Activated naive CD4-positive, alpha-beta T cell treated with anti-CD3 and anti-CD28 coated beads, Interleukin-2, amount 10 ng/mL, durations not matched to agents 7 days and 5 days (primary cell): ENCODE data around the gene CMSS1.

Source experiments
- CTCF ChIA-PET: fragments of 350-600 bp; sonication (Branson Sonifier 250); formaldehyde crosslinking; loops from one replicate; lab custom pipeline; 2021; ENCODE audit warnings: antibody characterized with exemption; lab: Charles Lee
- DNase-seq: peaks from one replicate; pipeline ENCODE4 v3.0.0-alpha.2; 2020
- H3K27ac Mint-ChIP-seq: one replicate; pipeline ENCODE4 v1.8.0; 2021; ENCODE audit warnings: mild to moderate bottlenecking, moderate library complexity, mixed read lengths
- H3K27me3 Mint-ChIP-seq: one replicate; pipeline ENCODE4 v1.8.0; 2021; ENCODE audit warnings: mild to moderate bottlenecking, mixed read lengths
- H3K36me3 Mint-ChIP-seq: one replicate; pipeline ENCODE4 v1.8.0; 2021; ENCODE audit warnings: mixed read lengths
- H3K4me1 Mint-ChIP-seq: one replicate; pipeline ENCODE4 v1.8.0; 2021; ENCODE audit warnings: mixed read lengths
- H3K4me3 Mint-ChIP-seq: one replicate; pipeline ENCODE4 v1.8.0; 2021; ENCODE audit warnings: mild to moderate bottlenecking, moderate library complexity, mixed read lengths
- H3K9me3 Mint-ChIP-seq: one replicate; pipeline ENCODE4 v1.8.0; 2021; ENCODE audit warnings: mixed read lengths

Gene CMSS1

DNA sequence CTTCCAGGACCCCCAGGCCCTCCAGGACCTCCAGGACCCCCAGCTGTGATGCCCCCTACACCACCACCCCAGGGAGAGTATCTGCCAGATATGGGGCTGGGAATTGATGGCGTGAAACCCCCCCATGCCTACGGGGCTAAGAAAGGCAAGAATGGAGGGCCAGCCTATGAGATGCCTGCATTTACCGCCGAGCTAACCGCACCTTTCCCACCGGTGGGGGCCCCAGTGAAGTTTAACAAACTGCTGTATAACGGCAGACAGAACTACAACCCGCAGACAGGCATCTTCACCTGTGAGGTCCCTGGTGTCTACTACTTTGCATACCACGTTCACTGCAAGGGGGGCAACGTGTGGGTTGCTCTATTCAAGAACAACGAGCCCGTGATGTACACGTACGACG, 22.1 kb upstream of the CMSS1 start:
- H3K4me3 Mint-ChIP-seq: no peak overlapping the region
- CTCF ChIA-PET: no interaction called here
- H3K27me3 Mint-ChIP-seq: peaks cover 2% of the 10 kb centered on the region
- no peaks in the 10 kb centered on the region for H3K36me3 Mint-ChIP-seq
- H3K4me1 Mint-ChIP-seq: no peaks in the 10 kb centered on the region
- no peak for DNase-seq
- H3K27ac Mint-ChIP-seq: no peak overlapping the region
- H3K9me3 Mint-ChIP-seq: no peaks in the 10 kb centered on the region

DNA sequence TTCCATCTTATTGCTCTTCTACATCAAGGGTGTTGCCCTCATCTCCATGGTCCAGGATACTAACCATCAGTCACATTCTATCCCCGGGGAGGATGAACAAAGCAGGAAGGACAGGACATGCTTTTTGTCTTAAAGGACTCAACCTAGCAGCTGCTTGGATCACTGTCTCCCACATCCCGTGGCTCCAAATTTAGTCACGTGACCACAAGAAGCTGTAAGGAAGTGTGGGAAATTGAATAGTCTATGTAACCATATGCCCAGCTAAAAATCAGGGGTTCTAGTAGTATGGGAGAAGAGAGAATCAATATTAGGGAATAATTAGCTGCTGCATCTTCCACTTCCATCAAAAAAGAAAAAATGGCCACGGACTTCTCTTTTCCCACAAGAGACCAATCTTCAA, 18.2 kb upstream of the CMSS1 start:
- Mint-ChIP-seq H3K4me3 (no peak overlapping the region), H3K4me1 (no peaks in the 10 kb centered on the region), H3K27ac (no peak overlapping the region), H3K27me3 (no peaks in the 10 kb centered on the region), H3K36me3 (no peaks in the 10 kb centered on the region), H3K9me3 (peaks cover 5% of the 10 kb centered on the region)
- CTCF ChIA-PET: no interaction called here
- no peak for DNase-seq

DNA sequence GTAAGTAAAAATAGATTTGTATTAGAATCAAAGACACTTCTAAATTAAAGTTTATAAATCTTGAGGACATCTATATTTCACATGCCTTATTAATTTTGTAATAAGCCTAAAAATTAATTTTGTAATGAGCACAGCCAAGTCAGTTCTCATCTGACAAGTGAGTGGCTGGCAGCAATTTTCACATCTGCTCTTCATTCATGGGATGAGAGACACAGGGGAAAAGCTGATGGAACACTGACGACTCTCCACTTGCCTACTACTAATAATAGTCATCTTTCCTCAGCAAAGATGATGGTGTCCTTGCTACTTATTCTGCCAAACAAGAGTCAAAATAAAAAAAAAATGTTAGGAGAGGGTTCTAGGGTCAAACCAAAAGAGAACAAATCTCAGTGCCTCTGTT, 14.4 kb upstream of the CMSS1 start:
- Mint-ChIP-seq H3K27me3 (peaks cover 2% of the 10 kb centered on the region), H3K4me3 (no peak overlapping the region), H3K4me1 (no peaks in the 10 kb centered on the region), H3K9me3 (peaks cover 12% of the 10 kb centered on the region), H3K36me3 (peaks cover 3% of the 10 kb centered on the region), H3K27ac (no peak overlapping the region)
- CTCF ChIA-PET: no interaction called here
- DNase-seq: no peak

DNA sequence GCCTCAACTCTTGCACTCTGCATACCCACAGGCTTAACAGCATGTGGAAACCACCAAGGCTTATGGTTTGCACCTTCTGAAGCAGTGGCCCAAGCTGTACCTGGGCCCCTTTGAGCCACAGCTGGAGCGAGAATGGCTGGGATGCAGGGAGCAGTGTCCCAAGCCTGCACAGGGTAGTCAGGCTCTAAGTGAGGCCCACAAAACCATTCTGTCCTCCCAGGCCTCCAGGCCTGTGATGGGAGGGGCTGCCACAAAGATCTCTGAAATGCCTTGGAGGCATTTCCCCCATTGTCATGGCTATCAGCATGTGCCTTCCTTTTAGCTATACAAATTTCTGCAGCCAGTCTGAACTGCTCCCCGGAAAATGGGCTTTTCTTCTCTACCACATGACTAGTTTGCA, 12.5 kb upstream of the CMSS1 start:
- Mint-ChIP-seq H3K27me3 (peaks cover 4% of the 10 kb centered on the region), H3K36me3 (peaks cover 3% of the 10 kb centered on the region), H3K27ac (no peak overlapping the region), H3K4me3 (no peak overlapping the region), H3K9me3 (peaks cover 12% of the 10 kb centered on the region), H3K4me1 (no peaks in the 10 kb centered on the region)
- no peak for DNase-seq
- CTCF ChIA-PET: no interaction called here

DNA sequence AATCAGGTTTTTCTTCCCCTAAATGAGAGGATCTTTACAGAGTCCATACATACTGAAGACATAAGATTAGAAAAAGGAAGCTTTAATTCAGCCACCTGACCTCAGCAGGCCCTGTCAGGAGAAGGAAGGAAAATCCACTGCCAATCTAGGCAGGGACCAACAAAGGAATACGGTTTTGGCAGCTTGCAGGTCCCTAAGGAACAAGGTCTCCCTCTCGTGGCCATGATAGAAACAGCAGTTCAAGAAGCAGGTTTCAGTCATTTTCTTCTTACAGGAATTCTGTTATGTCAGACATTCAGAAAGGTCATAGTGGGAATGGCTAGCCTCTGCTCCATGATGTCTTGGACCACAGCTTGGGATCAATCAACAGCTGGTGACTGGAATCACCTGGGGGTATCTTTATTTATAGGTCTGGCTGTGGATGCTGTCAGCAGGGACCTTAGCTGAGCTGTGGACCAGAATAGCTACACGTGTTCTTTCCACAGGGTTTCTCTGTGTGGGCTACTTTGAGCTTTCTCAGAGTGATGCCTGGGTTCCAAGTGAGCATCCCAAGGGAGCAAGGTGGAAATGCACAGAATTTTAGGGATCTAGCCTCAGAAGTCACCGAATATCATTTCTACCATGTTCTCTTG, 9.4 kb upstream of the CMSS1 start:
- Mint-ChIP-seq H3K36me3 (peaks cover 3% of the 10 kb centered on the region), H3K4me1 (no peaks in the 10 kb centered on the region)

DNA sequence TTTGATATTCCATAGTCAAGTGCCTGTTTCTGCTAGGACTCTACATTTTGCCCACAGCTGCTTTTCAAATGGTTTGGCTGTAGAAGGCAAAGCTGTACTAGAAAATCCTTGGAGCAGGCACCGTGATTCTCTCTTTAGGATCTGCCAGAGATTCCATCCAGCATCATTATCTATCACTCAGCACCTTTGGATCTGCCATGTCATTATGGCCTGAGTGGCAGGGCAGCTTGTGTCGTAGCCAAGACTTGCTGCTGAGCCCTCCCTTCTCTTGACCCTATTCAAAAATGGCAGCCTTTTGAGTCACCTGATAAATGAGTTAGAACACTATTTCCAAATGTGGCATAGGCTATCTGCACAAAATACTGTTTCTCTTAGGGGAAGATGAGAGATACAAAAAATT, 8.1 kb upstream of the CMSS1 start:
- Mint-ChIP-seq H3K4me1 (no peaks in the 10 kb centered on the region), H3K27me3 (peaks cover 11% of the 10 kb centered on the region), H3K4me3 (no peak overlapping the region), H3K9me3 (peaks cover 6% of the 10 kb centered on the region), H3K27ac (no peak overlapping the region), H3K36me3 (peaks cover 3% of the 10 kb centered on the region)
- CTCF ChIA-PET: interaction anchor here (0.7 to 1.3 kb wide), 2 partner anchors 8 to 12 kb away, joined by 3 read pairs; partner anchors contain the start of gene CMSS1
- no peak for DNase-seq

More for the DNA sequence above, 9.4 kb upstream of the CMSS1 start:
- CTCF ChIA-PET: interaction anchor here (0.6 to 1.5 kb wide), 7 partner anchors 9 to 1904 kb away, joined by 3 to 5 read pairs (median 4); partner anchors contain the start of gene CMSS1
- no peak overlapping the region for H3K27ac Mint-ChIP-seq
- H3K27me3 Mint-ChIP-seq: peaks cover 11% of the 10 kb centered on the region
- H3K4me3 Mint-ChIP-seq: no peak overlapping the region
- H3K9me3 Mint-ChIP-seq: peaks cover 12% of the 10 kb centered on the region
- DNase-seq: peak; percentile 47

DNA sequence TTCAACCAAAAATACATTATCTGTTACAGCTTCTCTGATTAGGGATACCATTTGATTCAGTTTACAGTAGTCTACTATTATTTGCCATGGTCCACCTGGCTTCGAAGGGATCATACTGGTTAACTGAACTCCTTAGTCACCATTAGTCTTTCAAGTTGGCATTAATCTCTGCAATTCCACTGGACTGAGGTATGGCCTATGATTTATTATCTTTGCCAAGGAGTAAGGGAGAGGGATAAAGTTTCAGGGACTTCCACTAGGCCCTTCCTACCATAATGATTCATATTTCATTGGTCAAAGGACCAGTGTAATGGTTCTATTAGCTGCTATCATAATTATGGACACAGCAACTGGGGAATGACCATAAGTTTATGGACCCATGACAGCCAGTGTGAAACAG, 7.3 kb upstream of the CMSS1 start:
- CTCF ChIA-PET: interaction anchor here (1.2 kb wide), 1 partner anchor 16 kb away, joined by 3 read pairs; no protein-coding TSS in a partner anchor
- no peak overlapping the region for H3K4me3 Mint-ChIP-seq
- no peak overlapping the region for H3K27ac Mint-ChIP-seq
- DNase-seq: no peak
- peaks cover 11% of the 10 kb centered on the region for H3K27me3 Mint-ChIP-seq
- peaks cover 5% of the 10 kb centered on the region for H3K9me3 Mint-ChIP-seq
- H3K4me1 Mint-ChIP-seq: no peaks in the 10 kb centered on the region
- H3K36me3 Mint-ChIP-seq: peaks cover 2% of the 10 kb centered on the region

DNA sequence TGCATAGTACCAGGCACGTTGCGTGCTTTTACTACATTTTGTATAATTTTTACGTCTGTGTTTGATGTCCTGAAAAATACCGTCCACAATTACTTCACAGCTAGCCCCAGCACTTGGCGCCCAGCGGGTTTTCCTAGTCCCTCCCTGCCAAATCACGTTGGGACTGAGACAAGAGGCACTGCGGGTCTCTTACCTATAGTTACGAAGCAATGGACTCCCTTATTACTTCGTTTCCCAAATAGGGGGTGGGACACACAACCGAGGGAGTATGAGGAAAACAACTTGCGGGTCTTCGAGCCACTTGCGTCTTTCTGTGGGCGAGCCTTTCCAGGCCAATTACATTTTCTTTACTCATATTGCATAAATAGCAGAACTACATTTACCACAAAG, 620 bp upstream of the CMSS1 start:
- Mint-ChIP-seq H3K4me1 (peaks cover 37% of the 10 kb centered on the region), H3K36me3 (no peaks in the 10 kb centered on the region), H3K27ac (peak overlapping the region; percentile 96), H3K4me3 (peak overlapping the region; percentile 92), H3K9me3 (no peaks in the 10 kb centered on the region), H3K27me3 (peaks cover 6% of the 10 kb centered on the region)
- CTCF ChIA-PET: interaction anchor here (0.9 to 1.2 kb wide), 4 partner anchors 8 to 893 kb away, joined by 3 to 5 read pairs (median 4); partner anchors contain the start of gene TFG
- peak; percentile 25 for DNase-seq

DNA sequence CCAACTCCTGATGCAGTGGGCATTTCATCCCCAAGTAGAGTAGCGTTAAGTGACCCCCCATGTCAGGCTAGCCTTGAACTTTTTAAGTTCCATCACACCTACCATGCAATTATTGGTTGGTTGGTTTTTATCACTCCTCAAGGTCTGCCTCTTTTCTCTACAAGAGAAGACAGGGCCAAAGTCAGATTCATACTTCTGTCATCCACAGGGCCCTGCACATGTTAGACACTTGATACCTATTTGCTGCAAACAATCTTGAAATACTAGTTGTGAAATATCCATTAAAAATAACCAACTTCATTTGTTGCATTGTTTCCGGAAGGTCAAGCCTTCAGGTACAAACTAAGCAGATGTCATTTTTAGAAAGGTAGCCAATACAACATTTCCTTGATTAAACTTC, 1.2 kb downstream of the CMSS1 start:
- Mint-ChIP-seq H3K27ac (peak overlapping the region; percentile 96), H3K36me3 (no peaks in the 10 kb centered on the region), H3K27me3 (no peaks in the 10 kb centered on the region), H3K4me3 (peak overlapping the region; percentile 92), H3K9me3 (no peaks in the 10 kb centered on the region), H3K4me1 (peaks cover 37% of the 10 kb centered on the region)
- DNase-seq: no peak
- CTCF ChIA-PET: interaction anchor here (1.8 kb wide), 1 partner anchor 13 kb away, joined by 8 read pairs; no protein-coding TSS in a partner anchor

DNA sequence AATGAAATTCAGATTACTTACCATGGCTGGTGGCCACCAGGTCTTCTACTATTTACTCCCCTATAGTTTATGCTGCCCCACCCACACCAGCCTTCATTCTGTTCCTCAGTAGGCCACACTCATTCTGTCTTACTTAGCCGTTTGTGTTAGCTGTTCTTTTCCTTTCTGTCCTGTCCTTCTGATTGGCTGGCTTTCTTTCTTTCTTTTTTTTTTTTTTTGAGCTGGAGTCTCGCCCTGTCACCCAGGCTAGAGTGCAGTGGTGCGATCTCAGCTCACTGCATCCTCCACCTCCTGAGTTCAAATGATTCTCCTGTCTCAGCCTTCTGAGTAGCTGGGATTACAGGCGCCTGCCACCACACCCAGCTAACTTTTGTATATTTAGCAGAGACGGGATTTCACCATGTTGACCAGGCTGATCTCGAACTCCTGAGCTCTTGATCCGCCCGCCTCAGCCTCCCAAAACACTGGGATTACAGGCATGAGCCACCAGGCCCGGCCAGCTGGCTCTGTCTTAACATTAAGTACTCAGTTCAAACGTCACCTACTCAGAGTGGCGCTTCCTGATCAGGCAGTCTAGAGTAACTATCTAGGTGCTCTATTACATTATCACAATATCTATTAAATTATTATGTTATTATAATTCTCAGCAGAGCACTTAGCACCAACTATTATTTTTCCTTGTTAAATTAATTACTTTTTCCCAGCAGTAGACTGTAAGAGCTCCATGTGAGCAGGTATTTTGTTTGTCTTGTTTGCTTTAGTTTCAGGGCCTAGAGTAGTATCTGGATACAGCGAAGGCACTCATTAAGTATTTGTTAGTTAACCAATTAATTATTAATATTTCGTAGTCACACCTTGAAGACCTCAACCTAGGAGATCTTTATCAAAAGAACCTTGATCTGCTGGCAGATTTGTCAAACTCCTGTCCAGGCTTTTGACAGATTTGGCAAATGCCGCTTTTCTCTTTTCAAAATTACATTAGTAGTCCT, 6.4 kb downstream of the CMSS1 start:
- H3K9me3 Mint-ChIP-seq: no peaks in the 10 kb centered on the region
- H3K27ac Mint-ChIP-seq: no peak overlapping the region
- no peak overlapping the region for H3K4me3 Mint-ChIP-seq
- CTCF ChIA-PET: interaction anchor here (1.0 to 4.4 kb wide), 2 partner anchors 7 to 430 kb away, joined by 3 to 25 read pairs; no protein-coding TSS in a partner anchor
- H3K36me3 Mint-ChIP-seq: no peaks in the 10 kb centered on the region
- H3K27me3 Mint-ChIP-seq: no peaks in the 10 kb centered on the region
- H3K4me1 Mint-ChIP-seq: peaks cover 13% of the 10 kb centered on the region
- DNase-seq: no peak

DNA sequence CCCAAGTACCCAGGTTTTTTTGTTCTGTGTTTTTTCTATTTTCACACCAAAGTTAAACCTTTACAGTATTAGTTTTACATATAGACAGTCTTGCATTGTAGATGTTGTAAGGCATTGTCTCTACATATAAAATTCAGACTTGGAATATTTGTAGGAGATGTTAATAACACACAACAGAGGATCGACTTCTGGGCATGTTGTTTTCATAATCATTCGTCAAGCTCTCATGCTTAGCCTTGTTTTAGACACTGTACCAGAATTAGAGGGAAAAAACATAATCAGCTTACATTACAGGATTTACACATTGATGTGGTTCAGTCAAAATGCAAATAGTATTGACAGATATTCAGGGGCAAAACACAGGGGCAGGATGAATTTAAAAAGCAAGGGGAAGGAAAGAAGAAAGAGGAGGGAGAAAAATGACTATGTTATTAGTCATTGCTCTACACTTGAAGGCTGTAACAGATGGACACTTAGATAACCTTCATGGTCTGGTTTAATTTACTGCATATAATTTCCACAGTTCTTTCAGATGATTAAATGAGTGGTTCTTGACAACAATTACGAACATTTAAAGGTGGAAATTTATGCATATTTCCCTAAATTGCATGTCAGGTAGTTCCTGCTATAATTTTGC, 7.5 kb downstream of the CMSS1 start:
- CTCF ChIA-PET: no interaction called here
- no peaks in the 10 kb centered on the region for H3K36me3 Mint-ChIP-seq

DNA sequence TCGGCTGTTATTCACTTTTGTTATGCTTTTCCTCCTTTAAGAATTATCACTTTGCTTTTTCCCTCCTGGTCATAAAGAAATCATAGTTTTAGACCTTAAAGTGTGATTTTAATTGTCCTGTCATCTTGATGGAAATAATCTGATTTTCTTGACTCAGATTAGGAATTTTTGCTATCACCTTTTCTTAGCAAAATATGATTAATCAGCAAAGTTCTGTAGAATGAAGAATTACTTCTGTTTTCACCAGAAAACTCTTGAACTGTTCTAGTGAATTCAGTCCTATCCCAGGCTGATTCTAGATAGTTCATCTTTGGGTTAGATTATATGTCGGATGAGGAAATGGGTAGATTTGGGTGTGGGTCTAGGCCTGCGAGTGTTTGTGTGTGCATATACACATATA, 12.2 kb downstream of the CMSS1 start:
- H3K27me3 Mint-ChIP-seq: no peaks in the 10 kb centered on the region
- H3K27ac Mint-ChIP-seq: no peak overlapping the region
- no peak for DNase-seq
- H3K9me3 Mint-ChIP-seq: no peaks in the 10 kb centered on the region
- CTCF ChIA-PET: interaction anchor here (1.2 to 1.9 kb wide), 2 partner anchors 424 to 633 kb away, joined by 3 to 5 read pairs; no protein-coding TSS in a partner anchor
- no peaks in the 10 kb centered on the region for H3K4me1 Mint-ChIP-seq
- no peaks in the 10 kb centered on the region for H3K36me3 Mint-ChIP-seq
- no peak overlapping the region for H3K4me3 Mint-ChIP-seq

More for the DNA sequence above, 7.5 kb downstream of the CMSS1 start:
- Mint-ChIP-seq H3K4me1 (peaks cover 6% of the 10 kb centered on the region), H3K27ac (no peak overlapping the region), H3K9me3 (no peaks in the 10 kb centered on the region), H3K27me3 (no peaks in the 10 kb centered on the region), H3K4me3 (no peak overlapping the region)
- no peak for DNase-seq

DNA sequence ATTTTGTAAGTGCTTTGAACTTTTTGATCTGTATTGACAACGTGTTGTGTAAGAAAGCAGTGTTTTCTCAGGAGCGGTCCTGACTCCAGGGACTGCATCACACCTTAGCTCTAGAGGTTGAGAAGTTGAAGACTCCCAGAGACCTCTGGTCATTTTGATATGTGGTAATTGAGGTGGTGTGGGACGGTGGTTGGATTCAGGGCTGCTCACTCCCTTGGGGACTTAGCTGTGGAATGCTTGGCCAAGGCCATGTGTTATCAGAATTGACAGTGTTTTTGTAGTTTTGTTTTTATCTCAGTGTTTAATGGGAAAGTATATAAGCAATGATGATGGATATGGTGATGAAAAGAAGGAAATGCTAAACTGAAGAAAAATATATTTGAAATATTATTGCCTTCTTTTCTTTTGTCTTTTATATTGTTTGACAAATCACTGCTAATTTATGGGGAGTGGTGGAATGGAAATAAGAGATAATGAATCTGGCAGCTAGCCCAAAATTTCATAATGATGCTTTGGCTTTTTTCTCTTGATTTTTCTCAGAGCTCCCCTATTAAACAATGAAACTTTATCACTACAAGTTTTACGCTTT, 16.0 kb downstream of the CMSS1 start:
- CTCF ChIA-PET: interaction anchor here (1.1 to 5.3 kb wide), 4 partner anchors 9 to 421 kb away, joined by 3 to 42 read pairs (median 4); no protein-coding TSS in a partner anchor
- no peaks in the 10 kb centered on the region for H3K9me3 Mint-ChIP-seq
- no peaks in the 10 kb centered on the region for H3K27me3 Mint-ChIP-seq
- no peak overlapping the region for H3K4me3 Mint-ChIP-seq
- DNase-seq: no peak
- H3K36me3 Mint-ChIP-seq: no peaks in the 10 kb centered on the region
- H3K4me1 Mint-ChIP-seq: no peaks in the 10 kb centered on the region
- no peak overlapping the region for H3K27ac Mint-ChIP-seq
